ENCODE measurements around the gene PTPN3.

The PTPN3 gene

DNA sequence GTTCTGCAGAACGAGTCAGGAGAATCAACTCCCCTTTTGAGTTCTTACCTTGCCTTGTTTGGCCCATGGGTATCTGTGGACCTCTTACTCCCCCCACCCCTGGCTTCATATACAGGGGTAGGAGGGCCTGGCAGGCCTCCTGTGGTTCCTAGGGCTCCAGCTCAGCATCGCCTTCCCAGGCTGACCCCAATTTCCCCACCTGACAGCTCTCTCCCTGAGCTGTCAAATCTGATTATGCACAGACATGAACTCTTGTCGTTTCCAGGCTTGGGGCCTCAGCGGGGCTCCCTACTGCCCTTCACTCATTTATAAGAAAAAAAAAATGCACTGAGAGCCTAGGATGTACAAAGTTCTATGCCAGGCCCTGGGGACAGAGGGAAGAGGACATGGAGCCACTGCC lies 67.9 kb downstream of the PTPN3 start:
- in situ Hi-C loops (cut with HindIII; ENCODE audit: low sequenced_read_pairs), result no loop called here

DNA sequence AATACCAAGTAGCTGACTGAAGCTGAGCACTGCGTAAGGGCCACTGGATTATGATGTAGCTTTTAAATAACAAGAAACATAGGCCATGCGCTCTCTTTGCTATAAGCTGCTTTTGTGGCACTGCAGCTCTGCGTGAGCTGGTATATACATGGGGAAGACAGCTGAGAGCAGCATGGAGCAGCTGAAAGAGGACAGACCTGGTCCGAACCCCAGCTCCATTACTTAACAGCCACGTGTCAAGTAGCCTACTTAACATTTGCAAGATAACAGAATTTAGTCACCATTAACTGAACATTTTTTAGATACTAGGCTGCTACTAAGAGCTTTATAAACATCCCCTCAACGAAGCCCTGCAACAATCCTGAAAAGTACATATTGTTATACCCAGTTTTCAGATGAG lies 69.3 kb downstream of the PTPN3 start:
- in situ Hi-C loops (cut with HindIII; ENCODE audit: low sequenced_read_pairs), result no loop called here

DNA sequence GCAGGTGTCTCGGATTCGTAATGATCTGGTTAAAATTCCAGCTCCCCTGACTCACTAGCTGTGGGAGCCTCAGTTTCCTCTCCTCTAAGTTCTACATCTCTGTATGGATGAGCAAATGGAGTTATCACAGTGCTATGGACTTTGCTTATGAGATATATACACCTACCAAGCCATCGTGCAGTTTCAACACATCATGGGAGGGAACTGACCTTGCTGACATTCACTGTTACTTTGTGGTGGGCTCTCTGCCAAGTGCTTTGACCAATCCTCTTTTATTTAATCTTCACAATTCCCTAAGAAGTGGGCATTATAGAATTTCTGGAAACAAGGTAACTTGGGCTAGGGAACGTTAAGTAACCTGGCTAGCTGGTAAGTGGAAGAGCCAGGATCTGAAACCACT lies 70.2 kb downstream of the PTPN3 start:
- in situ Hi-C loops (cut with HindIII; ENCODE audit: low sequenced_read_pairs), result no loop called here

DNA sequence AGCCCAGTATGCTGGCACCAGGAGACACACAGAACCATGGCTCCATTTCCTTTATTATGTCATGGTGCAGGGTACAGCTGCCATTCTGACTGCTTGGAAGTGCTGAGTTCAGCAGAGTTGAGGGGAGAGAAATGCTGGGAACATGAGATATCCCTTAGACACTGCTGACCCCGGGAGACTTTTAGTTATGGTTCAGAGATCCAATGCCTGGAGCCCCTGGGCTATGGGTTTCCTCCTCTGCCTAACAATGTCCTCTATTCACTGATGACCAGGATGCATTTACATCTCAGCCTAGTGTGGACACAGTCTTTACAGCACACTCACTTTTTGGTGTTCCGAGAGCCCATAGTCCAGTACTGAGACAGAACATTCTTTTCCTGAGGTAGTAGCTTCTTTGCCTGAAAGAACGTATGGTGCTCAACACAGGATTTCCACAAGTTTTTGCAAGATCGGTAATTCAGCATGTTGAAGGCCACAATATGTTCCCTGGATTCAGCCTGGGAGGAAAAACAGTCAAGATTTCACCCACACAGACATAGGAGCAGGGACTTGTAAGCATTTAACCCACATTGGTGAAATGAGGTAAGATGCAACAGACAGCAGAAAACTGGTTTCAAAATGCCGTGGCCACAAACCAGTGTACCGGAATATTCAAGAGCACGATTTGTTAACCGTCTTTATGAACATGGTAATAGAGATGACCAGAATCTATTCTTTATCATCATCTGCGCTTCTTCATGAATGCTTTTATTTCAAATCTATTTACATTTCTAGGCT lies 71.3 kb downstream of the PTPN3 start:
- in situ Hi-C loops (cut with HindIII; ENCODE audit: low sequenced_read_pairs), result no loop called here

DNA sequence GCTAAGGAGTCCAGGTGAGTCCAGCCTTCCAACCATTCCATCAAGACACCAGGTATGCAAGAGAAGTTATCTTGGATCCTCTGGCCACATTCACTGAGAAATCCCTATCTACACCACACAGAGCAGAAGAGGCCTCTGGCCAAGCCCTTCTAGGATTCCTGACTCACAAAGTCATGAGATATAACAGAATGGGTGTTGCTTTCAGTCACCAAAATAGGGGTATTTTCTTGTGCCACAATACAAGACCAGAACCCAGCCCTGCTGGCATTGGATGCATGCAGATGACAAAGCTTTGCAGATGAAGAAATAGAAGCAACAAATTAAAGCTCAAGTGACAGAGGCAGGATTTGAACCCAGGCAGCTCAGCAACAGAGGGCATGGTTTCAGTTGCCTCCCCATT lies 73.5 kb downstream of the PTPN3 start:
- in situ Hi-C loops (cut with HindIII; ENCODE audit: low sequenced_read_pairs), result loop anchor here (5.0 kb wide), 2 partner anchors 58 to 77 kb away; no protein-coding TSS in a partner anchor

DNA sequence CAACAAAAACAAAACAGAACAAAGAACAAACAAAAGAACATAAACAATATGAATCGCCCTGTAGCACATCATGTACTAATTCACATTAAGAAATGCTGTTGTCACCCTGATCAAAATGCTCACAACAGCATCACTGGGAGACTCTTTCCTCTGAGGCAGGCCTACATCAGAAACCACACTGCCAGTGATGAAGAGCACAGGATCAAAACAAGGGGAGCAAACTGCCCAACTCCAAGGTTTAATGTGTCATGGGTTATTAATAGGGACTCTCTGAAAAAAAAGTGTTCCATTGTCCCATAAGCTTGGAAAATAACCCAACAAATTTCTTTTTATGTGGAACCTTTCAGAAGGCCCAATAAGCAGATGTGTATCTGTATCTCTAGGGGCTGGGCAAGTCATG lies 74.2 kb downstream of the PTPN3 start:
- in situ Hi-C loops (cut with HindIII; ENCODE audit: low sequenced_read_pairs), result loop anchor here (5.0 kb wide), 2 partner anchors 58 to 77 kb away; no protein-coding TSS in a partner anchor

DNA sequence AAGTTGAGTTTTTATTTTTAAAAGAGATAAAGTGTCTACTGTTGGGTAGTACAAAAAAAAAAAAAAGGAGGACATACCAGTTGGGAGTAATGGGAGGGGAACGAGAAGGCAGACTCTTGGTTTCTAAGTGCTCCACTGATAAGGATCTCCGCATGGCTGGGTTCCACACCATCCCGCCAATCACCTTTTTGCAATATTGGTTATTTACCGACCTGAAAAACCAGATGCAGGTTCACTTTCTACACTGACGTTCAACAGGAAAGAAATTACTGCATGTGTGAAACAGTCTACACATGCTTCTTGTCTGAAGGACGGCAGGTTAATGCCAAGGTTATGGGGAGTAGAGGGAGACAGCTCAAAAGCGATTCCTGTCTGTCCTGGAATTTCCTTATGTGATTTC lies 75.5 kb downstream of the PTPN3 start:
- in situ Hi-C loops (cut with HindIII; ENCODE audit: low sequenced_read_pairs), result loop anchor here (5.0 kb wide), 2 partner anchors 60 to 75 kb away; no protein-coding TSS in a partner anchor

DNA sequence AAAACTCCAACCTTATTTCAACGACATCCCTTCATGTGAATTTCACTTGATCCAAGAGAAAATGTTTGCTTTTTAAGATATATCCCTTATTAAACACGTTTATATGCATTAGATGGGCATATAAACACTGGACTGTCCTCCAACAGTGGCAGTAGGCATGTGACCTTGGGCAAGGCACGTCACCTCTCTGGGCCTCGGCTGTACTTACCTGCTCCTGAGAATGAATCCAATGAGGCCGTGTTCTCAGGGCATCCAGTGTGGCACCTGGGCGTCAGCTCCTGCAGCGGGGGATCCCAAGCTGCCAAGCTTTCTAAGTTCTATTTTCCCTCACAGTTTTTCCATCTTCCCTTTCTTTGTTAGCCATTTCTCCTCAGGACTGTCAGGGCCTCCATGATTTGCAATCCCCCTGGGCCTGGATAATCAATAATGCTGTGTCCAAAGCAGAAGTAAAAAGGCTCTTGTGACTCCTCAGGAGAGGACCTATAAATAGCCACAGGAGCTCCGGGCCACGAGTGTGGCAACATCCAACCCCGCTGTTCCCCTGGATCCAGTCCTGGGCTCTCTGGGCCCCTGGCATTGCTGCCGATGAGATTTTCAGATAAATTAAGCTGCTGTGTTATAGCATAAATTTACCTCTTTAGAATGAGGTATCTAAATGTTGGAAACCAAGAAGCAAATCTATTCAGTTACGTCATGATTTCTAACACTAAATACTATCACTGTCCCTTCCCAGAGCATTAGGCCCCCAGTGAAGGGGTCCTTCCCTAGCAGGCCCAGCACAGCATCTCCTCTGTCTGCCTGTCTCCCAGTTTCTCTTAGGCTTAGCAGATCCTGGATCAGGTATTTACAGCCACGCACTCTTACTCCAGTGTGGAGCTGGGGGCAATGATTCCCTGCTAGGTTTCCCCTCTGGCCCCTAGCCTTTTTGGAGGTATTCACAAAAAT lies 76.8 kb downstream of the PTPN3 start:
- in situ Hi-C loops (cut with HindIII; ENCODE audit: low sequenced_read_pairs), result loop anchor here (5.0 kb wide), 2 partner anchors 61 to 74 kb away; no protein-coding TSS in a partner anchor

DNA sequence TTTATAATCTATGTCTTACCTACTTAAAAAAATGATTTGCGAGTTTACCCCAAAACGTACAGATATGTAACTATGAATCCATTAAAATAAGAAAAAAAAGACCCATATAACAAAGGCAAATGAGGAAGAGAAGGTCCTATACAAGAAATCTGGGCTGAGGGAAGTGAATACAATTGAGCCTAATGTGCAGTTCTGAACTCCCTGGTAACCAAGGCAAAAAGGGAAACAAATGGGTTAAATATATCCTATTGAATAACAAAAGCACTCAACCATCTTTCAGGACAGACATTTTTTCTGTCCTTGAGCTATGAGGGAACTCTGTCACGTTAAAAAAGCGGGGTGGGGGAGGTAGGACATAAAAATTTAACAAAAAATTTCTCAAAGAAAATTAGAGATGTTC lies 78.6 kb downstream of the PTPN3 start:
- in situ Hi-C loops (cut with HindIII; ENCODE audit: low sequenced_read_pairs), result no loop called here

DNA sequence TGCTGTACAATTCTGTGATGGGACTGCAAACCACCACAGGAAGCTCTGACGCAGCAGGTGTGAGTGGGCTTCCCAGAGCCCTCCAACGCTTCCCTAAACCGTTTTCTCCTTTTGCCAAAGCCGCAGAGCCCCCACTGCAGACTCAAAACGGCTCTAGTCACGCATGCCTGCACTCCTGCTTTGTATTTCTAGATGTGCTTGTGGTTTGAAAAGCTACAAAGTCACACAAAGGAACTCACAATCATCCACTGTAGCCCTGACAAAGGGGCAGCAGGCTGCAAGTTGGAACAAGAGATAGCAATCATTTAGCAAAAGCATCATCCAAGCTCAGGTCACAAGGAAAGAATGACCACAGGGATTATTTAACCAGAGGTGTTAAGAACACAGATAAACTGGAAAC lies 79.3 kb downstream of the PTPN3 start:
- in situ Hi-C loops (cut with HindIII; ENCODE audit: low sequenced_read_pairs), result no loop called here

DNA sequence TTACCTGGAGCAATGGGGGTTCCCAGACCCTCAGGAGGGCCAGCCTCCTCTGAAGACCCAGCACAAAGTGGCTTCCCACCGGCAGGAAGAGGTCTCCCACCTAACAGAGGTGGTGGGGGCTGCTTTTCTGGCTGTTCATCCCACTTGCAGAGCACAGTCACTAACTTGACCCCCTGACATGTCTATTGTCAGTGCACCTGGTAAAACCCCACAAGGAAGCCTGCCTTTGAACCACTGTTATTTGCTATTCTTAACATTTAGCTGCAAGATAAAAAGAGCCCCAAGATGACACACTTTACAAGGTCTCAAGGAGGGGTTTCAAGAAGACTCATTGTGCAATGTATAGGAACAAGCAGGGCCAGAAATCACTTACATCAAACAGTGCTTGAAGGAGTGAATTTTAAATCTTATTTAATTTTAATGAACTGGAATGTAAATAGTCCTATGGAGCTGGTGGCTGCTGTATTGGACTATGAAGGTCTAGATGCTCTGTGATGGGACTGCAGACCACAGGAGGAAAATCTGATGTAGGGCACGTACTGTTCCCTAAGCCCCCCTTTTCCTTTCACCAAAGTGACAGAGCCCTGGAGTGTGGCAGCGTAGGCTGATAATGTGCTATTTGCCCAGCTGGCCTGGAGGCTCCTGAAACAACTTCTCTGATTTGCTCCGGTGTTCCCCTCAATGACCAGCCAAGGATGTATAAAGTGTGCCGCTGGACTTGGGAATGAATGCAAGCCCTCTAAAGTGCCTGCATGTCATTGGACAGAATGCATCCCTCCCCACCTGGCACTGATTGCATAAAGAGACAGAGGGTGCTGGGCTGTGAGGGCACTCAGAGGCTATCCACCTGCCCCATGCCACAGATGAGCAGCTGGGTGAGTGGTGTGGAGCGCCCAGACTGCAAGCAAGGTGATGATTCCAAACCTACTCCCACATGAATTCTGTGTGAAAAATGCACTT lies 80.2 kb downstream of the PTPN3 start:
- in situ Hi-C loops (cut with HindIII; ENCODE audit: low sequenced_read_pairs), result no loop called here

DNA sequence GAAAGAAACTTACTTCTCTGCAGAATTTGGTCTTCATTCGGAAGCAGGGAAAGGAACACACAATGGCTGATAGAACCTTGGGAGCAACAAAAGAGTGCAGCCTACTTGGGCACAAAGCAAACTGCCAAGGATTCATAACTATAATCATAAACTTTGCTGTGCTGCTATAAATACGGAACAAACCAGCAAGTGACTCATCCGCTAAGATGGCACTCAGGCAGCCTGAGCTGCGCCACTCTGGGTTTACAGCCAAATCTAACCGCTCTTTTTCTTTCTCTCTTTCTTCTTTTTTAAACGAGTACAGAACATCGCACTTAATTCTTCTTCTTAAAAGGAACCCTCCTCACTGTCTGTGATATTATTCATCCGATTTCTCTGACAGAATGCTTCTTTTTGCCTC lies 81.1 kb downstream of the PTPN3 start:
- in situ Hi-C loops (cut with HindIII; ENCODE audit: low sequenced_read_pairs), result no loop called here

DNA sequence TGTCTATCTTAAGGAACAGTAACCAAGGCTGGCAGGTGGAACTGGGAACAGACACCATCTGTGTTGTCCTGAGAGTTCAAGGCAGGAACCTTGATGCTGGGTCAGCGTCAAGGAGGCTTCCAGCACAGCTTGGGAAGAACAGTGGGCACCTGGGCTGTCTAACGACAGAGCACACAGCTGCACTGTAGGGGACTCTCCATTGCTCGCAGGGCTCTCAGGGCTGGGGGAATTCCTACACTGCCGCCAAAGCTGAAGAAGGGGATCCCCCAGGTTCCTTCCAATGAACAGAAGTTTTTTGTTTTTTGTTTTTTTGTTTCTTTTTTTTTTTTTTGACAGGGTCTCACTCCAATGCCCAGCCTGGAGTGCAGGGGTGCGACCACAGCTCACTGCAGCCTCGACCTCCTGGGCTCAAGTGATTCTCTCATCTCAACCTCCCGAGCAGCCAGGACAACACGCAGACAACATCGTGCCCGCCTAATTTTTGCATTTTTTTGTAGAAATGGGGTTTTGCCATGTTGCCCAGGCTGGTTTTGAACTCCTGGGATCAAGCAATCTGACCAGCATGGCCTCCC lies 81.9 kb downstream of the PTPN3 start:
- in situ Hi-C loops (cut with HindIII; ENCODE audit: low sequenced_read_pairs), result no loop called here

DNA sequence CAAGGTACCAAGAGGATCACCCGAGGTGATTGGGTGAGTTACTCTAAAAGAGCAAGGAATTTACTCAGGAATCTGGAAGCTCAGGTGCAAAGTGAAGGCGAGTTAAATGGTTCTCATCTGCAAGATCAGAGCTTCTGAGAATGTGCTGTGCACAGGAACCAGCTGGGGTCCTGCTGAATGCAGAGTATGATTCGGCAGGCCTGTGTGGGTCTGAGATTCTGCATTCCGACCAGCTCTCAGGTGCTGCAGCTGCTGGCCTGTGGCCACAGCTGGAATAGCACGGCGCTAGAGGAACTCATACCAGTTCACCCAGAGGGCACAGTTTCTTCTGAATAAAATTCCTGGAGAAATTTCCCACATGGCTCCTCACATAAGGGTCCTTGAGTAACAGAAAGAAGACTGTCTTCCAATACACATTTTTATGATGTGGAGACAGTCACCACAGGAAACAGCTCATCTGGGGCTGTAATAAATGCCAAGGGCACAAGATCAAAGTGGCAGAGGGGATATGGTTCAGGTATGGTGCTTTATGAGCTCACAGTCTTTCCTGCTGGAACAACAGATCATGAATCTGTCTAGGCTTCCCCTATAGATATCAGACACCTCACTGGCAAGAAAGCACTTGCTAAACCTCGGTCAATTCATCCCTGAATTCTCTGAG lies 83.9 kb downstream of the PTPN3 start:
- in situ Hi-C loops (cut with HindIII; ENCODE audit: low sequenced_read_pairs), result no loop called here

DNA sequence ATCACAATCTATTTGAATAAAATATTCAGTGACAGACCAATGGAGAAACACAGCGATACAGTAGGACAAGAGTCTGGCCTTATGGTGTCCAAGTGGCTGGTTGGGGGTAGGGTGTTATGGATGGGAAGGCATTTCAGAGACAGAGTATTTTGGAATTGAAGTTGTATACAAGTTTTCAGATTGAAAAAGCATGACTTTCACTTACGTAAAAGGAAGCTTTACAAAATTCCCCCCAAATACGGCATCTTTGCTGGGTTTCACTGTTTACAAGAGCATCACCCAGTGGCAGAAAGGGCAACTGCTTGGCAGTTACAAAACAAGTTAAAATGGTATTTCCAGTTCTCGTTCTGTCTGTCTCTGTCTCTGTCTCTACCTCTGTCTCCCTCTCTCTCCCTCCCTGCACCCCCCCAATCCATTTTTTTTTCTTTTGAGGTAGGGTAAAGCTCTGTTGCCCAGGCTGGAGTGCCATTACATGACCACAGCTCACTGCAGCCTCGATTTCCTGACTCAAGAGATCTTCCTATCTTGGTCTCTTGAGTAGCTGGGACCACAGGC lies 86.2 kb downstream of the PTPN3 start:
- in situ Hi-C loops (cut with HindIII; ENCODE audit: low sequenced_read_pairs), result no loop called here

DNA sequence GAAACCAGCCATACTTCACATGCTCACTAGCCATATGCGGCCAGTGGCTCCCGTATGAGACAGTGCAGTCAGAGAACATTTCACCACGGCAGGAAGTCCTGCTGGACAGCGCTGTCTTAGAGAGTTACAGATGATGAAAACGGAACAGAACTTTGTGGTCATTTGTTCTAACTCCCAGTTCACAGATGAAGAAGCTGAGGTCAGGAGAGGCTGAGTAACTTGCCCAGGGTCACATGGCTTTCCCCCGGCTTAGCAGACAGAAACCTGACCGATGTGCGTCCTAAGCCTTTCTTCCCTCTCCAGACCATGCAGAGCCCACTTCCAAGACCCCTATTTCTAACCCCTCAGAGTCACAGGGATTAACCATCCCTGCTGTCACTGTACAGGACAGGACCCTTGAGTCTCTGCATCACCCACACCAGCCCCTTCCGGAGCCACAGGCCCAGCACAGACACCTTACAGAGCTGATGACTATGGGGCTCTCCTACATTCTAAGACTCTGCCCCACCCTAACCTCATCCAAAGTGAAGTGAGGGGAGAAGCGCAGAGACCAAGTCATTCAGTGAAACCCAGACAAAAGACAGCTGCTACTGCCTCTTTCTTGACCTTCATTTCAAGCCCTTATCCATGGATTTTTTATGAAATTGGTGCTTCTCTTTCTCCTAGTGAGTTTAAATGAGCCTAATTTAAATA lies 86.9 kb downstream of the PTPN3 start:
- in situ Hi-C loops (cut with HindIII; ENCODE audit: low sequenced_read_pairs), result no loop called here

DNA sequence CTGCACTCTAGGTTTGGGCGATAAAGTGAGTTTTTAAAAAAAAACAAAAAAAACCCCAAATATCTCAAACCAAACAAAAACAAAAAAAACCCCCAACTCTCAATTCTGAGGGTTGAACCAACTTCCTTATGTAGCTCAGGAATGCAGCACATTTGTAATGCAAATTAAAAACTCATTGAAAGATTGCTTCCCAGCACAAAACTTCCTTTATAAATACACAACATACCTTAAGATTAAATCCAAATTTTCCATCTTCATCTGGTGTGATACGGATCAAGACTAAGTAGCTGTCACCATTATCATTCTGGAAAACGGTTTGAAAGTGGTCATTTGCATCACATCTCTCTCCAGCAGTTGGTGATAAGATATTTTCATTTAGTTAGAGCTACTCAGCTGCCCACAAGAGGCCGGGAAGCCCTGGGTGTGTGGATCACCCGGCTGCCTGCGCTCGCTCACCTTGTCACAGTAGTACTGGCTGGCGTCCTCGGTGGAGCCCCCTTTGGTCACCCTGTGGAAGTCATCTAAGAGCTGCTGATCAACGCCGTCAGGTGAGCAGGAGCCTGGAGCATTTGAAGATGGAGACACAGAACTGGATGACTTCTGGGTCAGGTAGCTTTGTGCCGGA lies 88.2 kb downstream of the PTPN3 start:
- in situ Hi-C loops (cut with HindIII; ENCODE audit: low sequenced_read_pairs), result no loop called here

DNA sequence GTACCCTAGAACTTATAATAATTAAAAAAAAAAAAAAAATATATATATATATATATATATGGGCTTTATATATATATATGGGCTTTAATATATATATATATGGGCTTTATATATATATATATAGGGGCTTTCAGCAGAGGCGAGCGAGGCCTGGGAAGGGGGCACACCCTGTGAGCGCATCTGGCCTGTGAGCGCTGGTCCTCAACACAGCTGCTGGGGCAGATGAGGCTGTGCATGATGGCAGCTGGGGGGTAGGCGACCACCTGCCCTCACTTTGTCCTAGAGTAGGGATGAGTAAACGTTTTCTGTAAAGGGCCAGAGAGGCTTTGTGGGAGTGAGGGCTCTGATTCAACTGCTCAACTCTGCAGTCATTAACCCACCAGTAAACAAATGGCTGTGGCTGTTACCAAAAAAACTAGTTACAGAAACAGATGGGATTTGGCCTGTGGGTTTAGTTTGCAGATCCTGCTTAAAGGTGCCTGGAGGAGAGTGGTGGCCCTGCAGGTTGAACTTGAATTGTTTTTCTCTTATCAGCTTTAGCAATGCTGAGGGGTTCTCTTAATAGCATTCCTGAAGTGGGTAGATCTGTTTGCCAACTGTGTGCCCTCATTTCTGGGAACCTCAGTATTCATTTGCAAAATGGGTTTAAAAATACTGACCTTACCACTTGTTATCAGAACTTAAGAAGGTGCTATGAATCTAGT lies 89.2 kb downstream of the PTPN3 start:
- in situ Hi-C loops (cut with HindIII; ENCODE audit: low sequenced_read_pairs), result no loop called here
